Endothelial cell of umbilical vein (primary cell): ENCODE measurements around the gene FAM181A.

Source experiments
- CTCF ChIP-seq, 2 donors: IDR thresholded peaks; 1 replicate in 1 of 2; 2 replicates in 1 of 2; pipeline ENCODE4 v1.5.1; 2011; ENCODE audit warnings: low read length in 2 of 2, mild to moderate bottlenecking in 2 of 2, moderate library complexity in 2 of 2, control low read depth in 1 of 2, inconsistent platforms in 1 of 2, low read depth in 1 of 2; ENCODE audit not compliant: insufficient read depth in 1 of 2; ENCODE audit errors: extremely low read depth in 1 of 2
- EZH2 ChIP-seq: IDR thresholded peaks from 2 replicates; pipeline ENCODE4 v1.6.1; 2012; ENCODE audit warnings: borderline replicate concordance, low read depth, mild to moderate bottlenecking, moderate library complexity, low read length, inconsistent platforms; ENCODE audit not compliant: severe bottlenecking
- MAX ChIP-seq: IDR thresholded peaks from 2 replicates; pipeline ENCODE4 v1.6.1; 2011; ENCODE audit not compliant: insufficient read depth, insufficient read length
- MYC ChIP-seq: IDR thresholded peaks from one replicate; pipeline ENCODE4 v1.6.1; 2011; ENCODE audit warnings: mild to moderate bottlenecking, low read depth, low read length
- POLR2A ChIP-seq: IDR thresholded peaks from 2 replicates; pipeline ENCODE4 v1.6.1; 2012; ENCODE audit warnings: low read depth, mild to moderate bottlenecking, control low read depth, low read length
- POLR2AphosphoS5 ChIP-seq: IDR thresholded peaks from 2 replicates; pipeline ENCODE4 v1.6.1; 2012; ENCODE audit warnings: low read depth, mild to moderate bottlenecking, control low read depth, low read length, moderate library complexity; ENCODE audit not compliant: insufficient read depth

- TF ChIP-seq MAX (no peak), POLR2A (no peak), CTCF (IDR thresholded peaks at IDR 0.05; ENCODE audit: extremely low read depth in 1 of 2, insufficient read depth in 1 of 2, low read depth in 1 of 2, low read length in 2 of 2) (no peak), POLR2AphosphoS5 (no peak), MYC (no peak), EZH2 (no peak)
Observed at GRCh38 chr14:93977790-93978581, 50.8 kb downstream of the FAM181A start.
